Suppressor macrophage (primary cell): Measurements from ENCODE around the gene BBX.
"Not testable (repeated sequence)": the region's sequence is repeated elsewhere in the genome, so short reads cannot be mapped to it uniquely, and the experiment has no call there.

Experiments used
- DNase-seq, 4 experiments: peaks; one replicate each; pipeline ENCODE4 v3.0.0-alpha.2; 2020 to 2022

BBX gene

GRCh38 chr3:107810171-107811071 is 287.7 kb downstream of the BBX start:
- DNase-seq = peak in 2 of 4 experiments; percentile 30 to 33

GRCh38 chr3:107813026-107813425 is 290.3 kb downstream of the BBX start:
- no peak for DNase-seq

- DNase-seq = no peak
These were observed 293.3 kb downstream of the BBX start for GRCh38 chr3:107816107-107816506.

GRCh38 chr3:107817076-107817475 is 294.3 kb downstream of the BBX start:
- no peak for DNase-seq

- no peak for DNase-seq
These were observed 295.3 kb downstream of the BBX start for GRCh38 chr3:107818025-107818424.

- no peak for DNase-seq
These were observed 296.9 kb downstream of the BBX start for GRCh38 chr3:107819656-107820055.

- DNase-seq = no peak
These were observed 299.5 kb downstream of the BBX start for GRCh38 chr3:107822308-107822707.

- no peak for DNase-seq
These were observed 302.1 kb downstream of the BBX start for GRCh38 chr3:107824822-107825371.

- DNase-seq = no peak
These were observed 302.8 kb downstream of the BBX start for GRCh38 chr3:107825556-107825955.

- DNase-seq = no peak
These were observed 304.0 kb downstream of the BBX start for GRCh38 chr3:107826727-107827126.

GRCh38 chr3:107829185-107829584 is 306.4 kb downstream of the BBX start:
- no peak for DNase-seq

- DNase-seq = no peak
These were observed 308.8 kb downstream of the BBX start for GRCh38 chr3:107831590-107831989.

GRCh38 chr3:107833043-107833442 is 310.3 kb downstream of the BBX start:
- no peak for DNase-seq

GRCh38 chr3:107833722-107834416 is 311.1 kb downstream of the BBX start:
- no peak for DNase-seq

- DNase-seq = not testable (repeated sequence)
These were observed 312.2 kb downstream of the BBX start for GRCh38 chr3:107835001-107835400.

GRCh38 chr3:107837895-107838612 is 315.3 kb downstream of the BBX start:
- DNase-seq = no peak

- DNase-seq = no peak
These were observed 319.1 kb downstream of the BBX start for GRCh38 chr3:107841831-107842230.

GRCh38 chr3:107842940-107843339 is 320.2 kb downstream of the BBX start:
- DNase-seq = no peak

- DNase-seq = no peak
These were observed 322.9 kb downstream of the BBX start for GRCh38 chr3:107845380-107846278.

GRCh38 chr3:107846279-107846852 is 323.6 kb downstream of the BBX start:
- DNase-seq = peak; percentile 50 to 72 (median 64)

- DNase-seq = no peak
These were observed 325.0 kb downstream of the BBX start for GRCh38 chr3:107847791-107848190.
